DOHH2 (cell line): ENCODE data around the gene KAT7.
"Not testable (repeated sequence)": the region's sequence is repeated elsewhere in the genome, so short reads cannot be mapped to it uniquely, and the experiment has no call there.

Source experiments
- H3F3A ChIP-seq: fragments of 200-600 bp; sonication (generic), shearing (Covaris generic); 2 replicates; pipeline ENCODE4 v1.6.0; 2016; ENCODE audit warnings: antibody characterized with exemption, mild to moderate bottlenecking; ENCODE audit not compliant: control insufficient read depth, insufficient read depth
- H3K27ac ChIP-seq: fragments of 200-600 bp; sonication (generic); 2 replicates; pipeline ENCODE4 v1.5.1; 2014; ENCODE audit warnings: low read depth, mild to moderate bottlenecking, low read length, moderate library complexity
- H3K27me3 ChIP-seq: fragments of 200-600 bp; sonication (generic); 2 replicates; pipeline ENCODE4 v1.6.1; 2014; ENCODE audit warnings: mild to moderate bottlenecking, low read length, mixed read lengths; ENCODE audit not compliant: control insufficient read depth
- H3K36me3 ChIP-seq: fragments of 200-600 bp; sonication (generic); 2 replicates; pipeline ENCODE4 v1.6.1; 2014; ENCODE audit warnings: mild to moderate bottlenecking, low read length, moderate library complexity, mixed read lengths; ENCODE audit not compliant: control insufficient read depth
- H3K4me1 ChIP-seq: fragments of 200-600 bp; sonication (generic); 2 replicates; pipeline ENCODE4 v1.6.1; 2014; ENCODE audit warnings: mild to moderate bottlenecking, low read length, mixed read lengths; ENCODE audit not compliant: control insufficient read depth
- H3K4me2 ChIP-seq: fragments of 200-600 bp; sonication (generic); 2 replicates; pipeline ENCODE4 v1.6.0; 2014; ENCODE audit warnings: mild to moderate bottlenecking, low read length, moderate library complexity
- H3K4me3 ChIP-seq: fragments of 200-600 bp; sonication (generic); 2 replicates; pipeline ENCODE4 v1.5.1; 2014; ENCODE audit warnings: mild to moderate bottlenecking, low read length, mixed read lengths
- H3K79me2 ChIP-seq: fragments of 200-600 bp; sonication (generic); 2 replicates; pipeline ENCODE4 v1.6.1; 2014; ENCODE audit warnings: mild to moderate bottlenecking, low read length, mixed read lengths; ENCODE audit not compliant: control insufficient read depth
- H3K9me2 ChIP-seq: fragments of 200-600 bp; sonication (generic); replicated peaks from 2 replicates; pipeline ENCODE4 v1.6.1; 2014; ENCODE audit warnings: mild to moderate bottlenecking, low read length, mixed read lengths; ENCODE audit not compliant: control insufficient read depth
- H3K9me3 ChIP-seq: fragments of 200-600 bp; sonication (generic); 2 replicates; pipeline ENCODE4 v1.6.1; 2014; ENCODE audit warnings: antibody characterized with exemption, low read length, mixed read lengths; ENCODE audit not compliant: control insufficient read depth, insufficient read depth
- H4K20me1 ChIP-seq: fragments of 200-600 bp; sonication (generic); 2 replicates; pipeline ENCODE4 v1.6.0; 2014; ENCODE audit warnings: low read depth, mild to moderate bottlenecking, antibody characterized with exemption, low read length, moderate library complexity; ENCODE audit not compliant: control insufficient read depth, insufficient read depth
- CTCF ChIP-seq: fragments of 200-600 bp; sonication (generic); IDR thresholded peaks from one replicate; pipeline ENCODE4 v1.5.1; 2014; ENCODE audit warnings: antibody characterized with exemption, mild to moderate bottlenecking, low read depth, low read length; ENCODE audit not compliant: poor library complexity, severe bottlenecking
- EZH2phosphoT487 ChIP-seq: fragments of 200-600 bp; sonication (generic); IDR thresholded peaks from 2 replicates; pipeline ENCODE4 v1.6.1; 2017; ENCODE audit warnings: borderline replicate concordance, mild to moderate bottlenecking, antibody characterized with exemption, low read length, moderate library complexity, mixed read lengths

The KAT7 gene

GRCh38 chr17:49823614-49824013 is 35.1 kb downstream of the KAT7 start:
- H3F3A ChIP-seq: no peaks in the 10 kb centered on the region
- no peak for TF ChIP-seq EZH2phosphoT487
- H3K36me3 ChIP-seq: peaks cover 91% of the 10 kb centered on the region
- no peaks in the 10 kb centered on the region for H4K20me1 ChIP-seq
- H3K4me2 ChIP-seq: no peak overlapping the region
- H3K4me3 ChIP-seq: no peak overlapping the region
- H3K27ac ChIP-seq: no peak overlapping the region
- no peaks in the 10 kb centered on the region for H3K9me2 ChIP-seq
- H3K79me2 ChIP-seq: no peaks in the 10 kb centered on the region
- no peaks in the 10 kb centered on the region for H3K27me3 ChIP-seq
- H3K9me3 ChIP-seq: no peaks in the 10 kb centered on the region
- H3K4me1 ChIP-seq: no peaks in the 10 kb centered on the region

- no peak overlapping the region for H3K4me2 ChIP-seq
- H3K9me3 ChIP-seq: no peaks in the 10 kb centered on the region
- no peaks in the 10 kb centered on the region for H3K4me1 ChIP-seq
- no peaks in the 10 kb centered on the region for H3K79me2 ChIP-seq
- no peak overlapping the region for H3K27ac ChIP-seq
- no peak for TF ChIP-seq EZH2phosphoT487
- TF ChIP-seq CTCF: no peak
- H3K4me3 ChIP-seq: no peak overlapping the region
- no peaks in the 10 kb centered on the region for H3K9me2 ChIP-seq
- H3K27me3 ChIP-seq: no peaks in the 10 kb centered on the region
- H3K36me3 ChIP-seq: peaks cover 93% of the 10 kb centered on the region
- no peaks in the 10 kb centered on the region for H4K20me1 ChIP-seq
- no peaks in the 10 kb centered on the region; the same call in 1 of the 2 replicates for H3F3A ChIP-seq
Observed at GRCh38 chr17:49825645-49826044, 37.2 kb downstream of the KAT7 start.

- peaks cover 74% of the 10 kb centered on the region for H3K36me3 ChIP-seq
- H3K9me2 ChIP-seq, H3K27ac ChIP-seq, H3K9me3 ChIP-seq, H4K20me1 ChIP-seq, H3K4me1 ChIP-seq, H3F3A ChIP-seq, H3K27me3 ChIP-seq, H3K79me2 ChIP-seq, H3K4me3 ChIP-seq, H3K4me2 ChIP-seq: not testable (repeated sequence)
Observed at GRCh38 chr17:49828325-49828724, 39.8 kb downstream of the KAT7 start.

- no peak overlapping the region for H3K4me3 ChIP-seq
- no peak overlapping the region for H3K4me2 ChIP-seq
- H3K27me3 ChIP-seq: no peaks in the 10 kb centered on the region
- TF ChIP-seq EZH2phosphoT487 (no peak), CTCF (no peak)
- no peaks in the 10 kb centered on the region; the same call in 1 of the 2 replicates for H3F3A ChIP-seq
- H3K27ac ChIP-seq: no peak overlapping the region
- no peaks in the 10 kb centered on the region for H4K20me1 ChIP-seq
- H3K79me2 ChIP-seq: no peaks in the 10 kb centered on the region
- peaks cover 71% of the 10 kb centered on the region for H3K36me3 ChIP-seq
- no peaks in the 10 kb centered on the region for H3K9me2 ChIP-seq
- no peaks in the 10 kb centered on the region for H3K4me1 ChIP-seq
- H3K9me3 ChIP-seq: no peaks in the 10 kb centered on the region
Observed at GRCh38 chr17:49829026-49829425, 40.5 kb downstream of the KAT7 start.
